Liver (tissue), 3 donors: Measurements from ENCODE around the gene ANKRD45.

Experiments used
- EGR1 ChIP-seq, 2 donors: IDR thresholded peaks; 2 replicates each; pipeline ENCODE4 v1.6.1; 2016 to 2018; ENCODE audit warnings: antibody characterized with exemption in 2 of 2, low read depth in 2 of 2
- FOXA1 ChIP-seq: IDR thresholded peaks from 2 replicates; pipeline ENCODE4 v1.6.1; 2016; ENCODE audit warnings: antibody characterized with exemption
- FOXA2 ChIP-seq: IDR thresholded peaks from 2 replicates; pipeline ENCODE4 v1.6.1; 2016; ENCODE audit warnings: antibody characterized with exemption
- GABPA ChIP-seq, 2 donors: IDR thresholded peaks in 1 of 2; conservative IDR thresholded peaks in 1 of 2; 2 replicates each; pipeline ENCODE4 v1.6.1; 2016; ENCODE audit warnings: antibody characterized with exemption in 2 of 2, mild to moderate bottlenecking in 1 of 2, moderate library complexity in 1 of 2
- HNF4A ChIP-seq, 2 donors: conservative IDR thresholded peaks; 2 replicates each; pipeline ENCODE4 v1.6.1; 2016; ENCODE audit warnings: antibody characterized with exemption in 2 of 2, mild to moderate bottlenecking in 2 of 2
- HNF4G ChIP-seq: IDR thresholded peaks from 2 replicates; pipeline ENCODE4 v1.6.1; 2016; ENCODE audit warnings: antibody characterized with exemption
- JUND ChIP-seq, 2 donors: IDR thresholded peaks; 2 replicates each; pipeline ENCODE4 v1.6.1; 2016; ENCODE audit warnings: antibody characterized with exemption in 2 of 2
- SP1 ChIP-seq: IDR thresholded peaks from 2 replicates; pipeline ENCODE4 v1.6.1; 2018; ENCODE audit warnings: antibody characterized with exemption, mild to moderate bottlenecking
- TAF1 ChIP-seq: conservative IDR thresholded peaks from 2 replicates; pipeline ENCODE4 v1.6.1; 2016; ENCODE audit warnings: antibody characterized with exemption, mild to moderate bottlenecking
- TF ChIP-seq, protein P1 (sequence below): fragments of 150-350 bp; IDR thresholded peaks from 2 replicates; pipeline ENCODE4 v1.5.1; 2017; ENCODE audit warnings: improper control_type of control experiment, low read depth, low read length; ENCODE audit not compliant: missing input control
- TF ChIP-seq, protein P2 (sequence below): IDR thresholded peaks from 2 replicates; pipeline ENCODE4 v1.6.1; 2016; ENCODE audit warnings: antibody characterized with exemption, mild to moderate bottlenecking
- TF ChIP-seq, protein P3 (sequence below): IDR thresholded peaks from 2 replicates; pipeline ENCODE4 v1.6.1; 2016; ENCODE audit warnings: antibody characterized with exemption
- TF ChIP-seq, protein P4 (sequence below): IDR thresholded peaks from 2 replicates; pipeline ENCODE4 v1.6.1; 2016; ENCODE audit warnings: antibody characterized with exemption
- donor health status: healthy.
- donor health status: healthy.

GRCh38 chr1:173661763-173662162 is 7.9 kb downstream of the ANKRD45 start:
- TF ChIP-seq, protein P1, sequence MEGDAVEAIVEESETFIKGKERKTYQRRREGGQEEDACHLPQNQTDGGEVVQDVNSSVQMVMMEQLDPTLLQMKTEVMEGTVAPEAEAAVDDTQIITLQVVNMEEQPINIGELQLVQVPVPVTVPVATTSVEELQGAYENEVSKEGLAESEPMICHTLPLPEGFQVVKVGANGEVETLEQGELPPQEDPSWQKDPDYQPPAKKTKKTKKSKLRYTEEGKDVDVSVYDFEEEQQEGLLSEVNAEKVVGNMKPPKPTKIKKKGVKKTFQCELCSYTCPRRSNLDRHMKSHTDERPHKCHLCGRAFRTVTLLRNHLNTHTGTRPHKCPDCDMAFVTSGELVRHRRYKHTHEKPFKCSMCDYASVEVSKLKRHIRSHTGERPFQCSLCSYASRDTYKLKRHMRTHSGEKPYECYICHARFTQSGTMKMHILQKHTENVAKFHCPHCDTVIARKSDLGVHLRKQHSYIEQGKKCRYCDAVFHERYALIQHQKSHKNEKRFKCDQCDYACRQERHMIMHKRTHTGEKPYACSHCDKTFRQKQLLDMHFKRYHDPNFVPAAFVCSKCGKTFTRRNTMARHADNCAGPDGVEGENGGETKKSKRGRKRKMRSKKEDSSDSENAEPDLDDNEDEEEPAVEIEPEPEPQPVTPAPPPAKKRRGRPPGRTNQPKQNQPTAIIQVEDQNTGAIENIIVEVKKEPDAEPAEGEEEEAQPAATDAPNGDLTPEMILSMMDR: no peak
- TF ChIP-seq TAF1: no peak
- TF ChIP-seq FOXA2: no peak
- TF ChIP-seq FOXA1: no peak
- TF ChIP-seq, protein P2, sequence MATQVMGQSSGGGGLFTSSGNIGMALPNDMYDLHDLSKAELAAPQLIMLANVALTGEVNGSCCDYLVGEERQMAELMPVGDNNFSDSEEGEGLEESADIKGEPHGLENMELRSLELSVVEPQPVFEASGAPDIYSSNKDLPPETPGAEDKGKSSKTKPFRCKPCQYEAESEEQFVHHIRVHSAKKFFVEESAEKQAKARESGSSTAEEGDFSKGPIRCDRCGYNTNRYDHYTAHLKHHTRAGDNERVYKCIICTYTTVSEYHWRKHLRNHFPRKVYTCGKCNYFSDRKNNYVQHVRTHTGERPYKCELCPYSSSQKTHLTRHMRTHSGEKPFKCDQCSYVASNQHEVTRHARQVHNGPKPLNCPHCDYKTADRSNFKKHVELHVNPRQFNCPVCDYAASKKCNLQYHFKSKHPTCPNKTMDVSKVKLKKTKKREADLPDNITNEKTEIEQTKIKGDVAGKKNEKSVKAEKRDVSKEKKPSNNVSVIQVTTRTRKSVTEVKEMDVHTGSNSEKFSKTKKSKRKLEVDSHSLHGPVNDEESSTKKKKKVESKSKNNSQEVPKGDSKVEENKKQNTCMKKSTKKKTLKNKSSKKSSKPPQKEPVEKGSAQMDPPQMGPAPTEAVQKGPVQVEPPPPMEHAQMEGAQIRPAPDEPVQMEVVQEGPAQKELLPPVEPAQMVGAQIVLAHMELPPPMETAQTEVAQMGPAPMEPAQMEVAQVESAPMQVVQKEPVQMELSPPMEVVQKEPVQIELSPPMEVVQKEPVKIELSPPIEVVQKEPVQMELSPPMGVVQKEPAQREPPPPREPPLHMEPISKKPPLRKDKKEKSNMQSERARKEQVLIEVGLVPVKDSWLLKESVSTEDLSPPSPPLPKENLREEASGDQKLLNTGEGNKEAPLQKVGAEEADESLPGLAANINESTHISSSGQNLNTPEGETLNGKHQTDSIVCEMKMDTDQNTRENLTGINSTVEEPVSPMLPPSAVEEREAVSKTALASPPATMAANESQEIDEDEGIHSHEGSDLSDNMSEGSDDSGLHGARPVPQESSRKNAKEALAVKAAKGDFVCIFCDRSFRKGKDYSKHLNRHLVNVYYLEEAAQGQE: no peak
- TF ChIP-seq SP1: no peak
- TF ChIP-seq GABPA (IDR thresholded peaks at IDR 0.05 in 1 of 2, conservative IDR thresholded peaks at IDR 0.05 in 1 of 2): no peak
- TF ChIP-seq HNF4A (conservative IDR thresholded peaks at IDR 0.05): no peak
- no peak for TF ChIP-seq JUND (IDR thresholded peaks at IDR 0.05)
- no peak for TF ChIP-seq EGR1 (IDR thresholded peaks at IDR 0.05; ENCODE audit: low read depth in 2 of 2)
- TF ChIP-seq, protein P3, sequence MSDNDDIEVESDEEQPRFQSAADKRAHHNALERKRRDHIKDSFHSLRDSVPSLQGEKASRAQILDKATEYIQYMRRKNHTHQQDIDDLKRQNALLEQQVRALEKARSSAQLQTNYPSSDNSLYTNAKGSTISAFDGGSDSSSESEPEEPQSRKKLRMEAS: no peak
- no peak for TF ChIP-seq HNF4G
- TF ChIP-seq, protein P4, sequence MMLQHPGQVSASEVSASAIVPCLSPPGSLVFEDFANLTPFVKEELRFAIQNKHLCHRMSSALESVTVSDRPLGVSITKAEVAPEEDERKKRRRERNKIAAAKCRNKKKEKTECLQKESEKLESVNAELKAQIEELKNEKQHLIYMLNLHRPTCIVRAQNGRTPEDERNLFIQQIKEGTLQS: no peak
